Astrocyte (in vitro differentiated cells and primary cell): Measurements from ENCODE around the gene TP53RK. TPM values are rescaled to one million over a fixed set of nuclear protein-coding genes. Genes with fewer than 3 reads are reported as not detected.

Experiments used
- DNase-seq: peaks from one replicate; pipeline ENCODE4 v3.0.0-alpha.2; 2010; ENCODE audit warnings: low read depth
- FAIRE-seq: peaks from 2 replicates; lab custom pipeline; 2011; peaks lifted over from hg19 to GRCh38; lab: Jason Lieb, UNC
- H2AFZ ChIP-seq: 2 replicates; pipeline ENCODE4 v1.6.0; 2012; ENCODE audit warnings: low read depth, low read length, inconsistent platforms
- H3K27ac ChIP-seq: 2 replicates; pipeline ENCODE4 v1.5.1; 2011; ENCODE audit warnings: low read depth, low read length, inconsistent platforms
- H3K27me3 ChIP-seq: 2 replicates; pipeline ENCODE4 v1.6.0; 2011; ENCODE audit warnings: low read length, inconsistent platforms; ENCODE audit not compliant: insufficient read depth
- H3K36me3 ChIP-seq: 2 replicates; pipeline ENCODE4 v1.5.1; 2011; ENCODE audit warnings: low read length, inconsistent platforms; ENCODE audit not compliant: insufficient read depth
- H3K4me1 ChIP-seq: 2 replicates; pipeline ENCODE4 v1.5.1; 2011; ENCODE audit warnings: low read length, inconsistent platforms; ENCODE audit not compliant: insufficient read depth
- H3K4me2 ChIP-seq: 2 replicates; pipeline ENCODE4 v1.6.0; 2012; ENCODE audit warnings: low read length, inconsistent platforms
- H3K4me3 ChIP-seq: 2 replicates; pipeline ENCODE4 v1.5.1; 2011; ENCODE audit warnings: low read depth, mild to moderate bottlenecking, low read length, inconsistent platforms; ENCODE audit not compliant: insufficient read depth
- H3K79me2 ChIP-seq: 2 replicates; pipeline ENCODE4 v1.6.0; 2012; ENCODE audit warnings: mild to moderate bottlenecking, low read length, inconsistent platforms; ENCODE audit not compliant: insufficient read depth
- H3K9ac ChIP-seq: 2 replicates; pipeline ENCODE4 v1.6.0; 2012; ENCODE audit warnings: mild to moderate bottlenecking, low read length, inconsistent platforms
- H3K9me3 ChIP-seq: 2 replicates; pipeline ENCODE4 v1.5.1; 2012; ENCODE audit warnings: low read depth, mild to moderate bottlenecking, low read length, inconsistent platforms; ENCODE audit not compliant: insufficient read depth
- H4K20me1 ChIP-seq: 2 replicates; pipeline ENCODE4 v1.6.0; 2012; ENCODE audit warnings: low read length, inconsistent platforms; ENCODE audit not compliant: insufficient read depth
- H3K27ac Mint-ChIP-seq: one replicate; pipeline ENCODE4 v1.8.0; 2021; ENCODE audit warnings: mild to moderate bottlenecking, mixed read lengths; ENCODE audit not compliant: unreplicated experiment
- H3K27me3 Mint-ChIP-seq: one replicate; pipeline ENCODE4 v1.8.0; 2021; ENCODE audit warnings: low read depth, mixed read lengths; ENCODE audit not compliant: unreplicated experiment
- H3K36me3 Mint-ChIP-seq: one replicate; pipeline ENCODE4 v1.8.0; 2021; ENCODE audit warnings: low read depth, mixed read lengths; ENCODE audit not compliant: unreplicated experiment
- H3K4me1 Mint-ChIP-seq: one replicate; pipeline ENCODE4 v1.8.0; 2021; ENCODE audit warnings: low read depth, mixed read lengths; ENCODE audit not compliant: unreplicated experiment
- H3K4me3 Mint-ChIP-seq: one replicate; pipeline ENCODE4 v1.8.0; 2021; ENCODE audit warnings: mild to moderate bottlenecking, moderate library complexity, mixed read lengths; ENCODE audit not compliant: unreplicated experiment
- H3K9me3 Mint-ChIP-seq: one replicate; pipeline ENCODE4 v1.8.0; 2021; ENCODE audit warnings: mild to moderate bottlenecking, mixed read lengths; ENCODE audit not compliant: unreplicated experiment
- CTCF ChIP-seq: IDR thresholded peaks from 2 replicates; pipeline ENCODE4 v1.5.1; 2011; ENCODE audit warnings: low read depth, mild to moderate bottlenecking, inconsistent platforms, low read length, moderate library complexity; ENCODE audit not compliant: insufficient read depth
- EZH2 ChIP-seq: IDR thresholded peaks from 2 replicates; pipeline ENCODE4 v1.6.1; 2012; ENCODE audit warnings: mild to moderate bottlenecking, low read length, inconsistent platforms; ENCODE audit not compliant: insufficient read depth
- total RNA-seq: library from RNA; stranded (reverse); gene quantifications from 2 replicates; pipeline ENCODE4 v1.2.1, GENCODE V29; 2021

Gene TP53RK
- total RNA-seq, 1 donor from 2014 or later, result 16.0 TPM

- Histone ChIP-seq H3K27ac (no peak overlapping the region), H3K79me2 (no peaks in the 10 kb centered on the region), H2AFZ (no peak overlapping the region), H3K4me1 (no peaks in the 10 kb centered on the region), H3K4me2 (no peak overlapping the region), H4K20me1 (no peaks in the 10 kb centered on the region), H3K4me3 (no peak overlapping the region), H3K9ac (no peak overlapping the region), H3K36me3 (no peaks in the 10 kb centered on the region), H3K27me3 (no peaks in the 10 kb centered on the region), H3K9me3 (no peaks in the 10 kb centered on the region)
- Mint-ChIP-seq H3K4me3 (no peak overlapping the region), H3K4me1 (peaks cover 11% of the 10 kb centered on the region), H3K27me3 (peaks cover 16% of the 10 kb centered on the region), H3K9me3 (no peaks in the 10 kb centered on the region), H3K36me3 (peaks cover 4% of the 10 kb centered on the region), H3K27ac (no peak overlapping the region)
- no peak for TF ChIP-seq CTCF
- TF ChIP-seq EZH2, result no peak
- FAIRE-seq (no peak), DNase-seq (no peak)
Observed at GRCh38 chr20:46642969-46643343, 46.3 kb downstream of the TP53RK start.

DNA sequence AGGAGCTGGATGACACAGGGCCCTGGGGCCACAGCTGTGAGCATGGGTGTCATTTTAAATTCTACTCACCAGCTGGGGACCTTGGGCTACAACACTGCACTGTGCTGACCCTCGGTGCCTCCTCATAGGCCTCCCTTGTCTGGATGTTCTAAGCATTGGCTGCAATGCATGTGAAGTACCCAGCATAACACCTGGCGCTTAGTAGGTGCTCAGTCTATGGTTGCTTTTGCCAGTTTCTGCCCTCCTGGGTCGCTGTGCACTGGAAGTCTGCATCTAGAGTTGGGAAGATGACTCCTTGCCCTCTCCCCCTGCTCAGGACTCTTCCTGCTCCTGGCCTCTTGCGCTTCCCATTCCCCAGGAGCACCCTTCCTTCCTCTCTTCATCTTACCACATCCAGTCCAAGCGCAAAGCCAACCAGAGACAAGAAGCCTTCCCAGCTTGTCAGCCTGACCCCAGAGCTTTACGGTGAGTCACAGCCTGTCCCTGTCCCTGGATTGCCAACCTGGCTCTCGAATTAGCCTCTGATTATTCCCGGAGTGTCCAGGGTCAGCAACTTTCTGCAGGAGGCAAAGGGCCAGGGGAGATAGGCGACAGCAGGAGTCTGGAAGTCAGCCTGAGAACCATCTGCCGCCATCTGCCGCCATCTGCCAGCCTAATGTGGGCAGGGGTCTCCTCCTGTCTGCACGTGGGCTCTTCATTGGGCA is 46.8 kb downstream of the TP53RK start:
- no peak overlapping the region for H3K4me3 ChIP-seq
- H3K4me2 ChIP-seq, result no peak overlapping the region
- Mint-ChIP-seq H3K4me3 (no peak overlapping the region), H3K4me1 (peaks cover 9% of the 10 kb centered on the region), H3K36me3 (peaks cover 4% of the 10 kb centered on the region), H3K9me3 (no peaks in the 10 kb centered on the region), H3K27ac (no peak overlapping the region), H3K27me3 (peaks cover 16% of the 10 kb centered on the region)
- H3K79me2 ChIP-seq, result no peaks in the 10 kb centered on the region
- no peaks in the 10 kb centered on the region for H3K27me3 ChIP-seq
- FAIRE-seq, result no peak
- no peaks in the 10 kb centered on the region for H3K36me3 ChIP-seq
- no peak overlapping the region for H3K9ac ChIP-seq
- no peak for DNase-seq
- no peaks in the 10 kb centered on the region for H4K20me1 ChIP-seq
- no peaks in the 10 kb centered on the region for H3K4me1 ChIP-seq
- no peak overlapping the region for H3K27ac ChIP-seq
- no peak overlapping the region for H2AFZ ChIP-seq
- H3K9me3 ChIP-seq, result no peaks in the 10 kb centered on the region
- TF ChIP-seq EZH2 (no peak), CTCF (no peak)

GRCh38 chr20:46641424-46641823 is 47.8 kb downstream of the TP53RK start:
- no peak for FAIRE-seq

More at GRCh38 chr20:46641424-46641823, 47.8 kb downstream of the TP53RK start:
- Histone ChIP-seq H3K9ac (no peak overlapping the region), H3K4me2 (no peak overlapping the region), H3K79me2 (no peaks in the 10 kb centered on the region), H3K9me3 (no peaks in the 10 kb centered on the region), H2AFZ (no peak overlapping the region), H3K27me3 (no peaks in the 10 kb centered on the region), H3K4me1 (no peaks in the 10 kb centered on the region), H3K4me3 (no peak overlapping the region), H3K27ac (no peak overlapping the region), H3K36me3 (no peaks in the 10 kb centered on the region), H4K20me1 (no peaks in the 10 kb centered on the region)
- Mint-ChIP-seq H3K27me3 (peaks cover 16% of the 10 kb centered on the region), H3K4me3 (no peak overlapping the region), H3K27ac (no peak overlapping the region), H3K9me3 (no peaks in the 10 kb centered on the region), H3K4me1 (peaks cover 5% of the 10 kb centered on the region), H3K36me3 (peaks cover 4% of the 10 kb centered on the region)
- no peak for TF ChIP-seq EZH2
- TF ChIP-seq CTCF, result no peak
- DNase-seq, result no peak
